Adipose tissue (tissue), 3 donors: ENCODE results near the gene IGSF8. TPM values are rescaled to one million over a fixed set of nuclear protein-coding genes. Genes with fewer than 3 reads are reported as not detected.

Experiments used
- H3K27ac ChIP-seq: one replicate; pipeline ENCODE4 v1.5.1; 2013; ENCODE audit warnings: low read depth, low read length
- WGBS, 3 donors: extraction: QIAGEN DNeasy Blood & Tissue Kit; methylation state at CpG; one replicate each; pipeline ENCODE4 v1.1.7; 2013; 5-methylcytosine and 5-hydroxymethylcytosine counted together
- polyA plus RNA-seq, 3 donors: library from polyadenylated mRNA; stranded (reverse); fragments of 200-250 nt; gene quantifications; one replicate each; pipeline ENCODE4 v1.2.3, GENCODE V29; 2013
- donor health status: healthy with polysubstance abuse.
- donor health status: Bipolar disorder and iron deficiency.
- donor health status: healthy.

The IGSF8 gene
- polyA plus RNA-seq, 3 donors: 13.8 to 24.8 (median 23.9) TPM

- 13 to 26% (median 24%) methylated on average over 8 of the region's 8 CpGs for WGBS, 3 donors
- no peak overlapping the region for H3K27ac ChIP-seq
Observed at GRCh38 chr1:160078512-160079195, 19.8 kb downstream of the IGSF8 start.

GRCh38 chr1:160077486-160077885 lies 20.9 kb downstream of the IGSF8 start:
- no peak overlapping the region for H3K27ac ChIP-seq

GRCh38 chr1:160076295-160076694 lies 22.1 kb downstream of the IGSF8 start:
- 76 to 92% (median 84%) methylated on average over 3 of the region's 3 CpGs for WGBS, 3 donors
- no peak overlapping the region for H3K27ac ChIP-seq

GRCh38 chr1:160075836-160076235 lies 22.6 kb downstream of the IGSF8 start:
- WGBS, 3 donors: 33 to 59% (median 40%) methylated on average over 2 of the region's 2 CpGs
- H3K27ac ChIP-seq: no peak overlapping the region

GRCh38 chr1:160074865-160075264 lies 23.6 kb downstream of the IGSF8 start:
- 64 to 69% (median 67%) methylated on average over 4 of the region's 4 CpGs for WGBS, 3 donors

GRCh38 chr1:160071289-160071688 lies 27.1 kb downstream of the IGSF8 start:
- whole genome bisulfite sequencing, 3 donors: 85% methylated on average over 5 of the region's 5 CpGs
- no peak overlapping the region for H3K27ac ChIP-seq

More at GRCh38 chr1:160074865-160075264, 23.6 kb downstream of the IGSF8 start:
- H3K27ac ChIP-seq: no peak overlapping the region

GRCh38 chr1:160070243-160071163 lies 27.9 kb downstream of the IGSF8 start:
- H3K27ac ChIP-seq: no peak overlapping the region
- WGBS, 3 donors: 2 to 3% (median 2%) methylated on average over 44 to 45 of the region's 46 CpGs

- no peak within 1 kb of the TSS for H3K27ac ChIP-seq
- WGBS, 3 donors: 11 to 17% (median 13%) methylated on average over 25 to 32 of the region's 32 CpGs
Observed at GRCh38 chr1:160069460-160070231, 28.8 kb downstream of the IGSF8 start, which contains the start of gene KCNJ10. Gene KCNJ10 (minus strand): TSS chr1:160070160. CDS start chr1:160042532, 27,628 bp downstream.

- 67 to 72% (median 70%) methylated on average over 5 of the region's 5 CpGs for WGBS, 3 donors
- H3K27ac ChIP-seq: no peak overlapping the region
Observed at GRCh38 chr1:160068225-160068624, 30.2 kb downstream of the IGSF8 start.

GRCh38 chr1:160066829-160067745 lies 31.3 kb downstream of the IGSF8 start:
- H3K27ac ChIP-seq: no peak overlapping the region
- 52 to 69% (median 66%) methylated on average over 6 of the region's 6 CpGs for WGBS, 3 donors

GRCh38 chr1:160064746-160065145 lies 33.7 kb downstream of the IGSF8 start:
- no peak overlapping the region for H3K27ac ChIP-seq
- 57 to 63% (median 58%) methylated on average over 3 of the region's 3 CpGs for WGBS, 3 donors

- WGBS, 3 donors: 83 to 94% (median 83%) methylated on average over 3 of the region's 3 CpGs
Observed at GRCh38 chr1:160064164-160064563, 34.3 kb downstream of the IGSF8 start.

GRCh38 chr1:160063176-160063575 lies 35.2 kb downstream of the IGSF8 start:
- WGBS, 3 donors: 75 to 95% (median 83%) methylated on average over 5 of the region's 5 CpGs

More at GRCh38 chr1:160064164-160064563, 34.3 kb downstream of the IGSF8 start:
- H3K27ac ChIP-seq: no peak overlapping the region

GRCh38 chr1:160062230-160062532 lies 36.2 kb downstream of the IGSF8 start:
- no peak overlapping the region for H3K27ac ChIP-seq
- WGBS, 3 donors: 67 to 86% (median 76%) methylated on average over 6 of the region's 6 CpGs

More at GRCh38 chr1:160063176-160063575, 35.2 kb downstream of the IGSF8 start:
- no peak overlapping the region for H3K27ac ChIP-seq

GRCh38 chr1:160061369-160062229 lies 36.8 kb downstream of the IGSF8 start:
- H3K27ac ChIP-seq: no peak overlapping the region
- WGBS, 3 donors: 51 to 77% (median 66%) methylated on average over 13 to 15 of the region's 15 CpGs

GRCh38 chr1:160058087-160058486 lies 40.3 kb downstream of the IGSF8 start:
- WGBS, 3 donors: 36 to 48% (median 45%) methylated on average over 2 of the region's 2 CpGs
- H3K27ac ChIP-seq: no peak overlapping the region

GRCh38 chr1:160056648-160057169 lies 41.7 kb downstream of the IGSF8 start:
- no peak overlapping the region for H3K27ac ChIP-seq
- 69 to 93% (median 78%) methylated on average over 1 of the region's 1 CpG for WGBS, 3 donors
